Keratinocyte (primary cell): ENCODE results near the gene FLVCR2. TPM values are rescaled to one million over a fixed set of nuclear protein-coding genes. Genes with fewer than 3 reads are reported as not detected.

Experiments
- DNase-seq: peaks from one replicate; pipeline ENCODE4 v3.0.0-alpha.2; 2011; ENCODE audit warnings: low read depth, missing footprints, low spot score
- FAIRE-seq: peaks from 2 replicates; lab custom pipeline; 2011; peaks lifted over from hg19 to GRCh38; lab: Jason Lieb, UNC
- H2AFZ ChIP-seq: 2 replicates; pipeline ENCODE4 v1.6.0; 2012; ENCODE audit warnings: low read length, control low read depth, inconsistent platforms; ENCODE audit not compliant: control insufficient read depth
- H3K27ac ChIP-seq: 2 replicates; pipeline ENCODE4 v1.5.1; 2011; ENCODE audit warnings: low read length; ENCODE audit not compliant: control insufficient read depth, insufficient read depth
- H3K27me3 ChIP-seq: 3 replicates; pipeline ENCODE4 v1.6.0; 2011; ENCODE audit warnings: low read length; ENCODE audit not compliant: control insufficient read depth, insufficient read depth; ENCODE audit errors: extremely low read depth
- H3K36me3 ChIP-seq, 2 experiments: 2 replicates in 1 of 2; 3 replicates in 1 of 2; pipeline ENCODE4 v1.5.1; 2011; ENCODE audit warnings: low read length in 2 of 2, mild to moderate bottlenecking in 1 of 2; ENCODE audit not compliant: control insufficient read depth in 2 of 2, insufficient read depth in 2 of 2; ENCODE audit errors: extremely low read depth in 1 of 2
- H3K4me1 ChIP-seq: 3 replicates; pipeline ENCODE4 v1.5.1; 2011; ENCODE audit warnings: low read length; ENCODE audit not compliant: control insufficient read depth, insufficient read depth; ENCODE audit errors: extremely low read depth
- H3K4me2 ChIP-seq: 3 replicates; pipeline ENCODE4 v1.6.0; 2011; ENCODE audit warnings: low read depth, low read length; ENCODE audit not compliant: control insufficient read depth, insufficient read depth; ENCODE audit errors: extremely low read depth
- H3K4me3 ChIP-seq, 3 experiments: fragments of 200-600 bp in 1 of 3; sonication (generic) in 1 of 3; 2 replicates in 2 of 3; 3 replicates in 1 of 3; pipeline ENCODE4 v1.5.1; 2011 to 2016; ENCODE audit warnings: low read length in 3 of 3, mild to moderate bottlenecking in 3 of 3, control low read depth in 2 of 3, inconsistent platforms in 1 of 3, low read depth in 1 of 3, mixed read lengths in 1 of 3, mixed run types in 1 of 3, moderate library complexity in 1 of 3; ENCODE audit not compliant: control insufficient read depth in 2 of 3, insufficient read depth in 2 of 3; ENCODE audit errors: extremely low read depth in 1 of 3
- H3K79me2 ChIP-seq: 2 replicates; pipeline ENCODE4 v1.6.0; 2012; ENCODE audit warnings: low read length; ENCODE audit not compliant: control insufficient read depth, insufficient read depth
- H3K9ac ChIP-seq: 3 replicates; pipeline ENCODE4 v1.6.0; 2011; ENCODE audit warnings: low read length; ENCODE audit not compliant: control insufficient read depth, insufficient read depth; ENCODE audit errors: extremely low read depth
- H3K9me1 ChIP-seq: 3 replicates; pipeline ENCODE4 v1.6.0; 2011; ENCODE audit warnings: low read length; ENCODE audit not compliant: control insufficient read depth, insufficient read depth; ENCODE audit errors: extremely low read depth
- H3K9me3 ChIP-seq: 2 replicates; pipeline ENCODE4 v1.5.1; 2012; ENCODE audit warnings: low read depth, low read length; ENCODE audit not compliant: control insufficient read depth
- H4K20me1 ChIP-seq: 3 replicates; pipeline ENCODE4 v1.6.0; 2011; ENCODE audit warnings: low read length; ENCODE audit not compliant: control insufficient read depth, insufficient read depth; ENCODE audit errors: extremely low read depth
- CTCF ChIP-seq, 3 experiments: IDR thresholded peaks in 1 of 3; conservative IDR thresholded peaks in 1 of 3; optimal IDR thresholded peaks in 1 of 3; 2 replicates in 2 of 3; 3 replicates in 1 of 3; pipeline versions ENCODE3 to v1.5.1; 2011; ENCODE audit warnings: low read length in 3 of 3, mild to moderate bottlenecking in 3 of 3, moderate library complexity in 2 of 3, control low read depth in 1 of 3, inconsistent platforms in 1 of 3; ENCODE audit not compliant: insufficient read depth in 2 of 3; ENCODE audit errors: extremely low read depth in 1 of 3
- EZH2 ChIP-seq: IDR thresholded peaks from one replicate; pipeline ENCODE4 v1.6.1; 2012; ENCODE audit warnings: inconsistent platforms, mild to moderate bottlenecking, low read length, moderate library complexity
- dilution Hi-C: fragments of 300-500 bp; cut with MboI; formaldehyde crosslinking; loops from one replicate; pipeline ENCODE4 v1.7.0; 2020; ENCODE audit warnings: low sequenced_read_pairs; ENCODE audit not compliant: extremely low pct_ligation_motif_present
- polyA plus RNA-seq, 5 experiments: library from polyadenylated mRNA; depleted of rRNA in 3 of 5; stranded (reverse) in 3 of 5; stranded (forward) in 1 of 5; unstranded in 1 of 5; fragments of >200 nt; gene quantifications; 1 replicate in 1 of 5; 2 replicates in 3 of 5; 3 replicates in 1 of 5; pipeline versions ENCODE4 v1.2.1 to v1.2.3, GENCODE V29; 2011 to 2012; ENCODE audit warnings: missing spikeins in 2 of 5, low read depth in 1 of 5, low replicate concordance in 1 of 5

The FLVCR2 gene
- polyA plus RNA-seq, 1 donor (not counting 4 experiments of a cell fraction or from before 2014, with no cell fraction given) = 0.45 TPM

DNA sequence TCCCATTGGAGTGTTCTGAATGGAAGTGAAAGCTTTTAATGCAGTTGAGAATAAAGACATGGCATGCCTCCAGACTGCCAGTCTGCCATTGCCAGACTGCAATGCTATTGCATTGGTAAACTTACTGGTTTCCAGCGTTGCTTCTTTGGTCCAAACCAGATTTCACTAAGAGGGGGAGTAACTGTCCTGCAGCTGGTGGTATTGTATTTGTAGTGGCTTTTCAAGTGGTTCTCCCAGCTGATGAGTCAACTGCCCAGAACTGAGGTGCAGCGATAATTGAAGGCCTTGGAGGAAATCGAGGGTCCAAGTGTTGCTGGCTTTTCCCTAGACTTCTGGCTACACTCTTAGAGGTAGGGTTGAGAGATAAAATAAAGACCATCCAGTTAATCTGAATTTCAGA, 50.4 kb downstream of the FLVCR2 start:
- H3K9me3 ChIP-seq = no peaks in the 10 kb centered on the region
- H3K27me3 ChIP-seq = no peaks in the 10 kb centered on the region
- H3K9ac ChIP-seq = no peak overlapping the region
- no peak overlapping the region for H3K4me2 ChIP-seq
- H3K4me3 ChIP-seq = no peak overlapping the region
- no peak for TF ChIP-seq CTCF (optimal IDR thresholded peaks at IDR 0.05 in 1 of 3, IDR thresholded peaks at IDR 0.05 in 1 of 3, conservative IDR thresholded peaks at IDR 0.05 in 1 of 3; ENCODE audit: extremely low read depth in 1 of 3, insufficient read depth in 2 of 3, low read length in 3 of 3)
- no peak for TF ChIP-seq EZH2
- no peaks in the 10 kb centered on the region for H3K36me3 ChIP-seq
- no peak overlapping the region for H2AFZ ChIP-seq
- FAIRE-seq (no peak), DNase-seq (no peak)
- H3K79me2 ChIP-seq = no peaks in the 10 kb centered on the region
- H3K4me1 ChIP-seq = no peaks in the 10 kb centered on the region
- H4K20me1 ChIP-seq = no peaks in the 10 kb centered on the region
- no peak overlapping the region for H3K27ac ChIP-seq
- dilution Hi-C loops = no loop called here
- H3K9me1 ChIP-seq = no peaks in the 10 kb centered on the region

GRCh38 chr14:75630695-75631452, 52.5 kb downstream of the FLVCR2 start:
- no peaks in the 10 kb centered on the region for H3K79me2 ChIP-seq
- no peak overlapping the region for H2AFZ ChIP-seq
- H3K27me3 ChIP-seq = no peaks in the 10 kb centered on the region
- no peaks in the 10 kb centered on the region for H3K4me1 ChIP-seq
- H3K27ac ChIP-seq = no peak overlapping the region
- no peak overlapping the region for H3K4me3 ChIP-seq
- no peaks in the 10 kb centered on the region for H4K20me1 ChIP-seq
- TF ChIP-seq EZH2 (no peak), CTCF (optimal IDR thresholded peaks at IDR 0.05 in 1 of 3, IDR thresholded peaks at IDR 0.05 in 1 of 3, conservative IDR thresholded peaks at IDR 0.05 in 1 of 3; ENCODE audit: extremely low read depth in 1 of 3, insufficient read depth in 2 of 3, low read length in 3 of 3) (no peak)
- no peaks in the 10 kb centered on the region for H3K36me3 ChIP-seq
- no peak for DNase-seq
- no peak for FAIRE-seq
- H3K9me1 ChIP-seq = no peaks in the 10 kb centered on the region
- dilution Hi-C loops = no loop called here
- H3K9ac ChIP-seq = no peak overlapping the region
- no peak overlapping the region for H3K4me2 ChIP-seq
- no peaks in the 10 kb centered on the region for H3K9me3 ChIP-seq
